Inferior parietal cortex (tissue), 1 donor: ENCODE measurements around the gene CCDC117.

Experiments
- DNase-seq: peaks from one replicate; pipeline ENCODE4 v3.0.0-alpha.2; 2016; ENCODE audit errors: extremely low spot score

Gene CCDC117

DNA sequence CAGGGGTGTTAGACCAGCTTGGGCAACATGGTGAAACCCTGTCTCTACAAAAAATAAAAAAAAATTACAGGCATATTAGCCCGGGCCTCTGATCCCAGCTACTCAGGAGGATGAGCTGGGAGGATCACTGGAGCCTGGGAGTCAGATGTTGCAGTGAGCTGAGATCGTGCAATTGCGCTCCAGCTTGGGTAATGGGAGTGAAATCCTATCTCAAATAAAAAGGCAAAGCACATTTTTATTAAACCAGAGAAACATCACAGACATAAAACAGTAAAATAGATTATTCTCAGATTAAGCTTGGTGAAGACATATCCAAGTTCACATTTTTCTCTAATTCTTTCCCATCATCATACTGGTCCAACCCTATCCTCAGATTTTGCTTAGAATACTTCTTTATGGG is 57.9 kb downstream of the CCDC117 start:
- no peak for DNase-seq

- no peak for DNase-seq
These were observed 58.9 kb downstream of the CCDC117 start for GRCh38 chr22:28831140-28832072.

- DNase-seq = no peak
These were observed 60.2 kb downstream of the CCDC117 start for GRCh38 chr22:28832731-28833130.

DNA sequence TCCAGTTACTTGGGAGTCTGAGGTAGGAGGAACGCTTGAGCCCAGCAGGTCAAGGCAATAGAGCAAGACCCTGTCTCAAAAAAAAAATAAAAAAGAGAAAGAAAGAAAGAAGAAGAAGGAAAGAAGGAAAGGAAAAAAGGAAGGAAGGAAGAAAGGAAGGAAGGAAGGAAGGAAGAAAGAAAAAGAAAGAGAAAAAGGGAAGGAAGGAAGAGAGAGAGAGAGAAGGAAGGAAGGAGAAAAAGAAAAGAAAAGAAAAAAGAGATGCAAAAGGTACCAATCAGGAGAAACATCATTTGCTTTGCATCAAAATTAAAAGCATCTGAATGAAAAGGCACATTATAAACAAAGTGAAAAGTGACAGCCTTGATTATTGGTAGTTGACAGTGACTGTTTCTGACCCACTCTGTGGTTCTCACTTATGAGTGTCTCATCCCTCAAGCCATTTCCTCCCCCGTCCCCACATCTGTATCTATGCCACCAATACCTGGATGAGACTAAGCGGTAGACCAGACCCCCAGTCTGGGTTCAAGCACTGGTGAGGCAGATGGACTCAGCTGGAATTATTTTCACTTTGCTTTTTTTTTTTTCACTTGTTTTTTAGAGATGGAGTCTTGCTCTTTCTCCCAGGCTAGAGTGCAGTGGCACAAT is 60.9 kb downstream of the CCDC117 start:
- no peak for DNase-seq

GRCh38 chr22:28835630-28836189 is 63.2 kb downstream of the CCDC117 start:
- DNase-seq = no peak

GRCh38 chr22:28837640-28838039 is 65.1 kb downstream of the CCDC117 start:
- DNase-seq = no peak
